ENCODE data around the gene TRAF1. TPM values are rescaled to one million over a fixed set of nuclear protein-coding genes. Genes with fewer than 3 reads are reported as not detected.
A peak's percentile ranks its signal among the peaks of the same experiment; 100 is the strongest.

The TRAF1 gene
- polyA plus RNA-seq, 10 donors, result 2.6 to 5.7 (median 4.1) TPM

DNA sequence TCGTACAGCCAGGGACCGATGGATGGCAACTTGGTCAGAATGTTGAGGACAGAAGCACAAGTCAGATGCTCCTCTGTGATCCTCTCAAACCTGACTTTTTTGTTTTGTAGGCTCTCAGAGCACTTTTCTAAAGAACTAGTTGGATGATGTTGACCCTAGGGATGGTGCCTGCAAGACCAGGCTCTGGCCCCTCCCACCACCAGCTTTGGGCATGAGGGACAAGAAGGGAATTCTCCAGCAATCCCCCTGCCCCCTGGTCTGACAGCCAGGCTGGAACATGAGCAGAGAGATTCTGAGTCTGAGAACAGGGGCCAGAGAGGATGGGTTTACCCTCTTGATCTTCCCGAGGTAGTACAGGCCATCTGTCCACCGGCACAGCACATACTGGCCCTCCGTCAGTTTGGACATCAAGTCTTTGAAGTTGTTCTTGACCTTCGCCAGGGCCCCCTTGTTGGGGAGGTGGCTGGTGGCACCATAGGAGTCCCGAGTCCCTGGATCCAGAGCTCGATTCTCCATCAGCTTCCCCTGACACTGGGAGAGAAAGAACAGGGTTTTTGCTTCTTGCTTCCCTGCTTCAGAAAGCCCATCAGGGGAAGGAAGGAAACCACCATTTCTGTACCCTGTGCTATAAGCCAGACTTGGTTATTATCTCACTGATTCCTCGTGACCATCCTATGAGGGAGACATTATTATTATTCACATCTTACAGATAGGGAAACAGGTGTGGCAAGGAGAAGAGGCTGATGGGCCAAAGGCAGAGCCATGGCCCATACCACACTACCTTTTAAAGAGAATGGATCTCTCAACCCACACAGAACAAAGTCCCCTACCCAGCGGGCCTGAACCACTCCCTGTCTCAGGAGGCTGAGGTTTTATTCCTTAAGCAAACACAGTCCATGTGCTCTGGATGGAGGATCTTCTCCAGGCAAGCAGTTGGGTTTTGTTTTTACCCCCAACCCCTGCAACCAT, 52.1 kb downstream of the TRAF1 start:
- DNase-seq, result no peak

- DNase-seq, result no peak
Measured at GRCh38 chr9:120873512-120873911, 53.1 kb downstream of the TRAF1 start.

GRCh38 chr9:120872791-120873502, 53.6 kb downstream of the TRAF1 start:
- no peak for DNase-seq

- no peak for DNase-seq
Measured at GRCh38 chr9:120870206-120870605, 56.4 kb downstream of the TRAF1 start.

DNA sequence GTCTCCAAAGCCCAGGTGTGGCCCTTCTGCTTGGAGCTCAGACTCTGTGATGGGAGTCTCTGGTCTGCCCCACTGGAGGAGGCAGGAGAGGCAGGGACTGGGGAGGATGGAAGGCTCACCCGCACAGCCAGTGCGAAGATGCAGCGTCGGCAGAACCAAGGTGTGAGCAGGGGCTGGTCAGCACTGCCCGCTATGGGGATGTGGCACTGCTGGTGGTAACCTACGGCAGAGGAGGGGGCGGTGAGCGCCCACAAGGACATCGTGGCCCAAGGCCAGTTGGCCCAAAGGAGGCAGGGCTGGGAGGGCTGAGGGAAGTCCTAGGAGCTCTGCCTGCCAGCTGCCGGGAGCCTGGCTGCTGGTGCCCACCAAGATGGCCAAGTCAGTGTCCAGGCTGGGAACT, 56.9 kb downstream of the TRAF1 start:
- no peak for DNase-seq

DNA sequence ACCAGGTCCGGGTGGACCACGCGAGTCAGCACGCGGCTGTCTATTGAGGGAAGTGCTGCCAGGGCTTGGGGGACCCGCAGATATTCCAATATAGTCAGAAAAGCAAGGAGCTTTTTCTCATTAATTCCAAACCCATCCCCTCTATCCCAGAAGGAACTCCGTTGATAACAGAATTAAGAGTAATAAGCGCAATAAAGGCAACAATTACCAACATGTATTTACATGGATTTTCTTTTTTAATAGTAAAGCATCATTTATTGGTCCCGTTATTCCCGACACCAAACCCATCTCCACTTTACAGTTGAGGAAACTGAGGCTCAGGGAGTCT, 57.3 kb downstream of the TRAF1 start:
- no peak for DNase-seq

DNA sequence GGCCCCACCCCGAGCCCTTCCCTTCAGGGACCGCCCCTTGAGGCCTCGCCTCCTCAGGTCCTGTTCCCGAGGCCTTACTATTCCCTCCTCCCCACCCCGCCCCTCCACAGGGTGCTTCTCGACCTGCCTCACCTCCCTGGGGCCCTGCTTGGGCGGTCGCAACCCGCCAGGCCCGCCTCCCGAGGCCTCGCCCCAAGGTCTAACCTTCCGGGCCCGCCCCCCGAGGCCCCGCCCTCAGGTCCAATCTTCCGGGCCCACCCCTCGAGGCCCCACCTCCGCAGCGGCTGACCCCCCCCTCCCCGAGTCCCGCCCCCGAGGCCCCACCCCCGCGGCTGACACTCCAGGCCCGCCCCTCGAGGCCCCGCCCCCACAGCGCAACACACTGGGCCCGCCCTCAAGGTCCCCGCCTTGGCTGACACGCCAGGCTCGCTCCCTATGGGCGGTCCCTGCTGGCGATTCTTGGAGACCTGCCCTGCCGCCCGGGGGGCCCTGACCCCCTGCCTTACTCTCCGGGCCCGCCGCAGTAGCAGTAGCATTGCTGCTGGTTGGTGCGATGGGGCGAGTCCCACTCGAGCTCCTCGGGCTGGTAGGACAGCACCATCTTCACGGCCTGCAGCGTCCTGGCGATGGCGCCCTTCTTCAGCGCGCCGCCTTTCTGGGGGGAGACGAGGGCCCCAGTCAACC, 57.8 kb downstream of the TRAF1 start:
- DNase-seq, result peak; percentile 91 to 95 (median 92)

- DNase-seq, result no peak
Measured at GRCh38 chr9:120868339-120868675, 58.3 kb downstream of the TRAF1 start.

DNA sequence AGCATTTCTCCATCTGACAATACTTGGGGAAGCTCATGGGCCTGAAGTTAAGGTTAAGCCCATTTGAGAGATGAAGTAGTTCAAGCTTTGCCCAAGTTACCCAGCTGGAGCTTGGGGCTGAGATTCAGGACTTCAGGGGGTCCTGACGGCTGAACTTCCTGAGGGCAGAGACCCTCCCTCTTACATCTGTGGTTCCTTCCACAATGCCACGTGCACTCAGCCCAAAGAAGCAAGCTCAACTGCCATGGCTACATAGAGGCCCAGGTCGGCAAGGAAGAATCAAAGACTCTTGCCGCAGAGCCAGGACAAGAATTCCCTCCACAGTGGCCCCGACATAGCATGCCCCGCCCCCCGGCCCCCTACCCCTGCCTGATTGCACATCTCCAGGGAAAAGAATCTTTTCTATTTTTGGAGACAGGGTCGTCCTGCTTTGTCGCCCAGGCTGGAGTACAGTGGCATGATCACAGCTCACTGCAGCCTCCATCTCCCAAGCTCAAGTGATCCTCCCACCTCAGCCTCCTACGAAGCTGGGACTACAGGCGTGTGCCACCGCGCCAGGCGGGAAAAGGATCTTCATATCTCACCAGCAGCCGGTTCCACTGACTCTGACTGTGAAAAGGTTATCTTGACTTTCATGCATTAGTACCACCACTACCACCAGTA, 58.8 kb downstream of the TRAF1 start:
- DNase-seq, result no peak

DNA sequence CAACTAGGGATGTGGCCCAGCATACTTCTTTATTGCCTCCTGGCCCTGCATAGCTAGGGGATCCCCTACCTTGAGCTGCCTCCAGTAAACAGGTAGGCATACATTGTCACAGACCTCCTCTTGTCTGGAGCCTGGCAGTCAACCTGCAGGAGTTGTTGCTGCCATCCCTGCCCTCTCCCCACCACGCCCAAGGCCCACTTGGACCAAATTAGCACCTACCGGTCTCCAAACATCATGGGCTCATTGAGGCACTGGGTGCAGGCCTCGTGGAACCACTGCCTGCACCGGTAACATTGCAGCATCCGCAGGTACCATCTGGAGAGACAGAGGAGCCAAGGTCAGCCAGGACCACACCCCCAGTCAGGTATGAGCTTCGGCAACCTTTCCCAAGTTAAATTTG, 59.9 kb downstream of the TRAF1 start:
- no peak for DNase-seq

- no peak for DNase-seq
Measured at GRCh38 chr9:120865809-120866208, 60.8 kb downstream of the TRAF1 start.

- no peak for DNase-seq
Measured at GRCh38 chr9:120865176-120865575, 61.4 kb downstream of the TRAF1 start.

- DNase-seq, result no peak
Measured at GRCh38 chr9:120864719-120865118, 61.9 kb downstream of the TRAF1 start.

DNA sequence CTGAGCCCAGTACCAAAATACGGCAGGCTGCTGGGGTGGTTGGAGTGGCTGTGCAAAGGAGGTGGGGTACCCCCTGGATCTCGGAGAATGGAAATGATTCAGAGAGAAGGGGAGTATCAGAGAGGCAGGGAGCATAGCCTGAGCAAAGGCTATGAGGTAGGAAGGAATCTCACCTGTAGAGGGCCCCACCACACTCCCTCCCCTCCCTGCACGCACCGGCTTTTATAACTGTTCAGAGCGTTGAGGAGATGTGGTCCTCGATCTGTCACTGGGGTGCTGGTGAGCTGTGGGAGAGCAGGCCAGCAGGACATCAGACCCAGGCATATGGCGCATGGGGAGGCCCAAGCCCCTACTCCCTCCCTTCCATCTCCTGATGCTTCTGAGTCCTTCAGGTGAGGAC, 62.8 kb downstream of the TRAF1 start:
- DNase-seq, result no peak

DNA sequence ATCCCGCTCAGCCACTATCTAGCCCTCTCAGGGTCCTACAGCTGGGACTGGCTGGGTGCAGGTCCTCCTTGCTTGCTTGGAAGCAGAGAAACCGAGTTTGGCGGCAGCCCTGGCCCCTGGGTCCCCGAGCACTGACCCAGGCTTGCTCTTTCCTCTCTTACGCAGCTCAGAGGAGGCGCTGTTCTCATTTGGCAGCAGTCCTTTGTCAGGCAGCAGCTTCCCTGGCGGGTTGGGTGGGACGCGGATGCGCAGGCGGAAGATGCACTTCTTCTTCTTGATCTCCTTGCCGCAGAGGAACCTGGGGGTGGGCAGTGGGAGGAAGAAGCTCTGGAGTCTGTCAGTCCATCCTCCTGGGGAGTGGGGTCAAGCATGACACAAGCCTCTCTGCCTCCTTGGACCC, 64.1 kb downstream of the TRAF1 start:
- no peak for DNase-seq

DNA sequence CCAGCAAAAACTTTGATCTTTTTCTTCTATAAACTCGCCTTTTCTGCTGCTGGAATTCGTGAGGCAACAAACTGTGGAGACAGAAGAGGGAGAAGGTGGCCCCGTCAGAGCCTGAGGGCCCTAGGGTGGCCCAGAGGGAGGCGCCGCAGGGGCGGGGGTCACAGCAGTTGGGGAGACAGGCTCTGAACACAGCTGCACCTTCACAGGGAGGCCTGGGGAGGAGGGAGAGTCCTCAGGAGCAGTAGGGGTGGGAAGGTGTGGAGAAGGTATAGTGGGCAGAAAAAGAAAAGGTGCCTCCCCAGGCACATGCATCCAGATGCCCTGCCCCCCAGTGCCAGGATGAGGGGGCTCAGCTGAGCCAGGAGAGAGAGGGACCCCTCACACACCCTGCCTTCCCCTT, 64.7 kb downstream of the TRAF1 start:
- DNase-seq, result no peak

- DNase-seq, result no peak
Measured at GRCh38 chr9:120860083-120860482, 66.5 kb downstream of the TRAF1 start.

DNA sequence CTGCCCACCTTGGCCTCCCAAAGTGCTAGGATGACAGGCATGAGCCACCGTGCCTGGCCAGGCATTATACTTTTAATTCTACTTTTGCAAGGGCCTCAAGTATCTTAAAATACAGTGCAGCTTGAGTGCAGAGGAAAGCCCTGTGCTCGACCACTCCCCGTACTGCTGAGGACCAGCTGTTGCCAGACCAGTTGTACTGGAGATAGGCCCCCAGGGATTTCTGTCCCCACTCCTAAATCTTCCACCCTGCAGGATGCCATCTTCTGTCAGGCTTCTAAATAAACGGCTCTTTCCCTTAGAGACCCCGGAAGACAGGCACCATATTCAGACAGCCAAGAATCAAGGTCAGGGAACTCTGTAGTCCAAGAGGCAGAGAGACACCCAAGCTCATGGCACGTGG, 67.2 kb downstream of the TRAF1 start:
- no peak for DNase-seq

DNA sequence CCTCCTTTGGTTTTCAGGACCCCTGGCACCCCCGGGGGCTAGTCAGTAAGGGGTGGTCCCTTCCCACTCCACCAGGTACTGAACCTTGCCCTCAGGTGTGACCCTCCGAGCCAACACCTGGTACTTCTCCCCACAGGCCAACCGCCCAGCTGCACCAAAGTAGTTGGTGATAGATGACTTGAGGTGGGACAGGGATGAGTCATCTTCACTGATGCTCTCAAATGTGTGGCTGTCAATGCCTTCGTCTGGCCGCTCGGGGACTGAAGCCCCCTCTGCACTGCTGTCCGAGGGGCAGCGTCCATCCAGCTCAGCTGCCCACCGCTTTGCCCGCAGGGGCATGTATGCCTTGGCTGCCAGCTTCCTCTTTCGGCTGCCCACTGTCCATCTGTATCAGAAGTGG, 68.7 kb downstream of the TRAF1 start:
- DNase-seq, result no peak

GRCh38 chr9:120857481-120857880, 69.1 kb downstream of the TRAF1 start:
- DNase-seq, result no peak

DNA sequence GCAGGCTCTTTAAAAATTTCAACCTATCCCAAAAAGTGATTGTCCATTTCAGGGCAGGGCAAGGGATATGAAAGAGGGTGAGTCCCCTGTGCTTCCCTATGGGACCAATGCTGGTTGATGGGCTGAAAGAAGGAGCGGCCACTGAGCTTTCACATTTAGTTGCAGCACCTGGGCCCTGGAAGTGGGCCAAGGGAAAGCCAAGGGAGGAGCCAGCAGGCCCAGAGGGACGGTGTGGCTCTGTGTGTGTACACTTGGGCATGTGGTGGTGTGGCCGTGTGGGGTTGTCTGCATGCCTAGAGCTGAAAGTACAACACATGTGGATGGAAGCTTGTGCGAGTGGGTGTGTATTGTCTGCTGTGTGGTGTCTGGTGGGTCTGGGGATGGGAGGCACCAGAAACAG, 69.9 kb downstream of the TRAF1 start:
- no peak for DNase-seq
